ENCODE results near the gene GPR62. TPM values are rescaled to one million over a fixed set of nuclear protein-coding genes. Genes with fewer than 3 reads are reported as not detected.
A peak's percentile ranks its signal among the peaks of the same experiment; 100 is the strongest.

The GPR62 gene
- total and polyA plus RNA-seq, 11 donors = 0.06 to 0.27 (median 0.20) TPM; not detected in 4

DNA sequence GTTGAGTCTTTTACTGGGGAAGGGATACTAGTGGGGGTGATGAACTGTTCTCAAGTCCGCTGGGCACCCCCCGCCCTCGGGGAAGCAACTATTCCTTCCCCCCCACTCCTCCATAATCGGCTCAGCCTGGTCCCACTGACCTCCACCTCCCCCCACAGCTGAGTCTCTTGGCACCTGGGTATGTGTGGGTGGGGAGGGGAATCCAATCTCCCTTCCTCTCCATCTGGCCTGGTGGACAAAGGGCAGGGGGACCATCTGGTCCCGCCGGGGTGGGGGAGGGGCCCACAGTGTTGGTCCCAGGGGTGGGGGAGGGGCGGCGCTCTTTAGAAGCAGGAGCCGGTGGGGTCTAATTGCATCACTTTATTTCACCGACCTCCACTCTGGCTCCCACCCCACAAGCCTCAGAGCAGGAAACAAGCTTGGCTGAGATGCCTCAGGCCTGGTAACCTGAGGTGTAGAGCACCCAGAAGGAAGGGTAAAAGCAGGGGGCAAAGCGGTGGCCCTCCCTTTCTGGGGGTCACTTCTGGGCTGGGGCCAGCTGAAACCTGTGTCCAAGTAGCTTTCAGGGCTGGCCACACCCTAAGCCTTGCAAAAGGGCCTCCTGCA lies 13.1 kb downstream of the GPR62 start:
- peak in 3 of 5 donors; percentile 44 to 53 (median 49) for DNase-seq
- H3K4me3 ChIP-seq = peak overlapping the region; percentile 69 to 97 (median 84)
- intact Hi-C loops (cut with DNase I) = loop anchor here in 1 of 10 donors (10.0 kb wide), 1 partner anchor 1613 kb away; the partner anchor contains the start of genes CYB561D2, NPRL2 and TMEM115
- peaks cover 3 to 82% (median 36%) of the 10 kb centered on the region in 12 donors for H3K4me1 ChIP-seq
- H3K9me3 ChIP-seq = no peaks in the 10 kb centered on the region
- peak in 3 of 4 donors; percentile 2 to 17 (median 12) for ATAC-seq
- no peaks in the 10 kb centered on the region for H3K27me3 ChIP-seq
- WGBS, 4 donors = 19 to 22% (median 20%) methylated on average over 6 to 11 of the region's 11 CpGs
- no peak for TF ChIP-seq POLR2A (IDR thresholded peaks at IDR 0.05)
- TF ChIP-seq, protein P1, sequence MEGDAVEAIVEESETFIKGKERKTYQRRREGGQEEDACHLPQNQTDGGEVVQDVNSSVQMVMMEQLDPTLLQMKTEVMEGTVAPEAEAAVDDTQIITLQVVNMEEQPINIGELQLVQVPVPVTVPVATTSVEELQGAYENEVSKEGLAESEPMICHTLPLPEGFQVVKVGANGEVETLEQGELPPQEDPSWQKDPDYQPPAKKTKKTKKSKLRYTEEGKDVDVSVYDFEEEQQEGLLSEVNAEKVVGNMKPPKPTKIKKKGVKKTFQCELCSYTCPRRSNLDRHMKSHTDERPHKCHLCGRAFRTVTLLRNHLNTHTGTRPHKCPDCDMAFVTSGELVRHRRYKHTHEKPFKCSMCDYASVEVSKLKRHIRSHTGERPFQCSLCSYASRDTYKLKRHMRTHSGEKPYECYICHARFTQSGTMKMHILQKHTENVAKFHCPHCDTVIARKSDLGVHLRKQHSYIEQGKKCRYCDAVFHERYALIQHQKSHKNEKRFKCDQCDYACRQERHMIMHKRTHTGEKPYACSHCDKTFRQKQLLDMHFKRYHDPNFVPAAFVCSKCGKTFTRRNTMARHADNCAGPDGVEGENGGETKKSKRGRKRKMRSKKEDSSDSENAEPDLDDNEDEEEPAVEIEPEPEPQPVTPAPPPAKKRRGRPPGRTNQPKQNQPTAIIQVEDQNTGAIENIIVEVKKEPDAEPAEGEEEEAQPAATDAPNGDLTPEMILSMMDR (IDR thresholded peaks at IDR 0.05) = no peak
- H3K36me3 ChIP-seq = peaks cover 0 to 10% (median 0%) of the 10 kb centered on the region in 9 donors
- peak overlapping the region; percentile 83 to 98 (median 96) for H3K27ac ChIP-seq

DNA sequence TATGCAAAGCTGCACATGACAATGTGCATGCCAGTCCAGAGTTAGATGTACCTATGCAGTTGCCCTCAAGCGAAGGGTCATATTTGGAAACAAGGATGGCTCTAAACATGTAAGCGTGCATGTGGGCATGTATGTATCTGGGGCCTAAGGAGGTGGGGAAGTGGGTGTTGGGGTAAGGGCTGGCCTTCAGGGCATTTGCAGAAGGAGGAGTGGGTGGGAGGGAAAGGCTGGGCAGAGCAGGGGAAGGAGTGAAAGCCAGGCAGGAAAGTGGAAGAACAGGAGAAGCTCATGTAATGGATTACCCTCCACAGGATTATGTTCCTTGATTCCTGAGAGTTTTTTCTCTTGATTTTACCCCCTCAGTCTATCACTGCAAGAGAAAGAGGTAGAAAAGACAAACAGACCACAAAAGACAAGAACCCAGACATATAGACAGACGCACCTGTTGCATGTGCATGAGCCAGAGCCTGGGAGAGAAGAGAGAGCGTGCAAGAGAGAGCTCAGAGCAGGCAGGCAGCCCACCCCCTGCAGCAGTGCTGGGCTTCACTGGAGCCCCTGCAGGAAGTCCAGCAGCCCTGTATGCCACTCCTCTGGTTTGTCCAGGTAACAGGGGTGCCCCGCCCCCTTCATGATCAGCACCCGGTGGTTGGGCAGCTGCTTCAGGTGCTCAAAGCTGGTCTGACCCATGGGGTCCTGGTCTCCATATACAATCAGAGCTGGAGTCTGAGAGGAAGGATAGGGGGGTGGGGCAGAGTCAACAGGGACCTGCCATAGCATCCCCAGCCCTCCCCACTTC lies 13.9 kb downstream of the GPR62 start:
- peaks cover 3 to 81% (median 33%) of the 10 kb centered on the region in 12 donors for H3K4me1 ChIP-seq
- DNase-seq = no peak
- no peaks in the 10 kb centered on the region for H3K27me3 ChIP-seq
- intact Hi-C loops (cut with DNase I) = loop anchor here in 1 of 10 donors (10.0 kb wide), 1 partner anchor 1614 kb away; the partner anchor contains the start of genes CYB561D2, NPRL2 and TMEM115
- H3K9me3 ChIP-seq = no peaks in the 10 kb centered on the region
- ATAC-seq = no peak
- H3K36me3 ChIP-seq = peaks cover 0 to 10% (median 0%) of the 10 kb centered on the region in 9 donors
- H3K4me3 ChIP-seq = peak overlapping the region in 1 of 12 donors; percentile 75
- 85 to 88% (median 86%) methylated on average over 5 to 6 of the region's 6 CpGs for WGBS, 4 donors
- no peak for TF ChIP-seq POLR2A (IDR thresholded peaks at IDR 0.05)
- TF ChIP-seq, protein P1 (IDR thresholded peaks at IDR 0.05) = no peak
- peak overlapping the region in 2 of 12 donors; percentile 95 to 98 for H3K27ac ChIP-seq

DNA sequence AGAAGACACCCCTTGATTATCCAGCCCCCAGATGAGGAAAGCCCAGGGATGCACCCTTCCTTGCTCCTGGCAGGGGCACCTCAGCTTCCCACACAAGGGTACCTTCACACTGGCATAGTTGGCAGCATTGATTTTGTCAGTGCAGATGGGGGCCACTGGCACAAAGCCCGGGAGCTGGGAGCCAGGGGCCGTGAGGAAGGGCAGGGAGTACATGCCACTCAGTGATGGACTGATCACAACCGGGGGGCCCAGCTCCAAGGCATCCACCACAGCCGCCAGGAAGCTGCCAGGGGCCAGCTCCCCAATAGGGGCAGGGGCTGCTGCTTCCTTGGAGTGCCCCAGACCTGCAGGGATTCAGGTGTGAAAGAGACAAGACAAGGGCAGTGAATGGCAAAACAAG lies 14.7 kb downstream of the GPR62 start:
- TF ChIP-seq POLR2A (IDR thresholded peaks at IDR 0.05) = no peak
- TF ChIP-seq, protein P1 (IDR thresholded peaks at IDR 0.05) = no peak
- no peaks in the 10 kb centered on the region for H3K27me3 ChIP-seq
- WGBS, 4 donors = 59 to 71% (median 64%) methylated on average over 4 of the region's 4 CpGs
- no peak overlapping the region for H3K4me3 ChIP-seq
- H3K36me3 ChIP-seq = peaks cover 0 to 10% (median 0%) of the 10 kb centered on the region in 9 donors
- peaks cover 8 to 81% (median 36%) of the 10 kb centered on the region in 12 donors for H3K4me1 ChIP-seq
- no peak for DNase-seq
- H3K27ac ChIP-seq = no peak overlapping the region
- H3K9me3 ChIP-seq = no peaks in the 10 kb centered on the region
- intact Hi-C loops (cut with DNase I) = loop anchor here in 1 of 10 donors (10.0 kb wide), 1 partner anchor 1615 kb away; the partner anchor contains the start of genes CYB561D2, NPRL2 and TMEM115
- ATAC-seq = no peak
